HEK293 (cell line): ENCODE data around the gene M1AP.

ENCODE experiments used
- CTCF ChIA-PET: fragments of 350-600 bp; formaldehyde crosslinking; extraction: SDS; loops from one replicate; lab custom pipeline; 2021; ENCODE audit warnings: antibody characterized with exemption; lab: Yijun Ruan, JAX
- POLR2A ChIA-PET: fragments of 300-600 bp; formaldehyde crosslinking; extraction: SDS; loops from one replicate; lab custom pipeline; 2020; ENCODE audit warnings: antibody characterized with exemption, inconsistent platforms; lab: Yijun Ruan, JAX
- H3K27ac ChIP-seq: fragments of 200-500 bp; sonication (Bioruptor generic); 2 replicates; pipeline ENCODE4 v1.5.1; 2014; ENCODE audit warnings: low read depth, low read length, control low read depth, inconsistent platforms; ENCODE audit errors: extremely low read depth
- H3K36me3 ChIP-seq, 2 experiments: fragments of 200-500 bp in 1 of 2; sonication (Bioruptor generic) in 1 of 2; 1 replicate in 1 of 2; 2 replicates in 1 of 2; pipeline ENCODE4 v1.5.1; 2014 to 2017; ENCODE audit warnings: inconsistent platforms in 2 of 2, low read length in 2 of 2; ENCODE audit not compliant: control insufficient read depth in 2 of 2, insufficient read depth in 1 of 2
- H3K4me1 ChIP-seq: fragments of 200-500 bp; sonication (Bioruptor generic); 2 replicates; pipeline ENCODE4 v1.5.1; 2014; ENCODE audit warnings: mild to moderate bottlenecking, low read length, inconsistent platforms; ENCODE audit not compliant: control insufficient read depth, insufficient read depth
- H3K4me3 ChIP-seq: 2 replicates; pipeline ENCODE4 v1.5.1; 2011; ENCODE audit warnings: low read depth, mild to moderate bottlenecking, control low read depth, low read length, moderate library complexity
- H3K9me3 ChIP-seq: fragments of 200-500 bp; sonication (Bioruptor generic); 2 replicates; pipeline ENCODE4 v1.5.1; 2014; ENCODE audit warnings: low read depth, low read length, inconsistent platforms; ENCODE audit not compliant: control insufficient read depth, insufficient read depth
- EGR2 ChIP-seq: fragments of 450-650 bp; formaldehyde crosslinking; IDR thresholded peaks from 2 replicates; pipeline ENCODE4 v1.5.1; 2016; ENCODE audit warnings: low read depth, missing biosample characterization, missing genetic modification characterization
- SCRT1 ChIP-seq: fragments of 450-650 bp; formaldehyde crosslinking; IDR thresholded peaks from 2 replicates; pipeline ENCODE4 v1.5.1; 2016; ENCODE audit warnings: missing biosample characterization, missing genetic modification characterization, borderline replicate concordance
- SCRT2 ChIP-seq: fragments of 450-650 bp; formaldehyde crosslinking; IDR thresholded peaks from 2 replicates; pipeline ENCODE4 v1.5.1; 2016; ENCODE audit warnings: missing biosample characterization, missing genetic modification characterization
- SP3 ChIP-seq: fragments of 450-650 bp; formaldehyde crosslinking; IDR thresholded peaks from 2 replicates; pipeline ENCODE4 v1.5.1; 2016; ENCODE audit warnings: missing biosample characterization, missing genetic modification characterization
- ZBTB10 ChIP-seq: fragments of 450-650 bp; formaldehyde crosslinking; IDR thresholded peaks from 2 replicates; pipeline ENCODE4 v1.5.1; 2016; ENCODE audit warnings: missing biosample characterization, missing genetic modification characterization
- ZBTB17 ChIP-seq: fragments of 450-650 bp; formaldehyde crosslinking; IDR thresholded peaks from 2 replicates; pipeline ENCODE4 v1.5.1; 2016; ENCODE audit warnings: missing biosample characterization, missing genetic modification characterization
- ZNF10 ChIP-seq: fragments of 450-650 bp; formaldehyde crosslinking; IDR thresholded peaks from 2 replicates; pipeline ENCODE4 v1.5.1; 2017; ENCODE audit warnings: missing biosample characterization, missing genetic modification characterization
- ZNF133 ChIP-seq: fragments of 450-650 bp; formaldehyde crosslinking; IDR thresholded peaks from 2 replicates; pipeline ENCODE4 v1.5.1; 2016; ENCODE audit warnings: missing biosample characterization, missing genetic modification characterization
- ZNF148 ChIP-seq: fragments of 450-650 bp; formaldehyde crosslinking; IDR thresholded peaks from 2 replicates; pipeline ENCODE4 v1.5.0; 2017; ENCODE audit warnings: missing biosample characterization, missing genetic modification characterization, borderline replicate concordance
- ZNF214 ChIP-seq: fragments of 450-650 bp; formaldehyde crosslinking; IDR thresholded peaks from 2 replicates; pipeline ENCODE4 v1.5.1; 2017; ENCODE audit warnings: missing biosample characterization, mild to moderate bottlenecking, missing genetic modification characterization, borderline replicate concordance
- ZNF610 ChIP-seq: fragments of 450-650 bp; formaldehyde crosslinking; IDR thresholded peaks from 2 replicates; pipeline ENCODE4 v1.5.1; 2016; ENCODE audit warnings: missing biosample characterization, missing genetic modification characterization, borderline replicate concordance
- ZNF623 ChIP-seq: fragments of 450-650 bp; formaldehyde crosslinking; IDR thresholded peaks from 2 replicates; pipeline ENCODE4 v1.5.1; 2016; ENCODE audit warnings: missing biosample characterization, missing genetic modification characterization
- ZNF654 ChIP-seq: fragments of 450-650 bp; formaldehyde crosslinking; IDR thresholded peaks from 2 replicates; pipeline ENCODE4 v1.5.1; 2016; ENCODE audit warnings: low read depth, missing biosample characterization, missing genetic modification characterization
- ZNF658 ChIP-seq: fragments of 450-650 bp; formaldehyde crosslinking; IDR thresholded peaks from 2 replicates; pipeline ENCODE4; 2016; ENCODE audit warnings: missing biosample characterization, missing genetic modification characterization
- ZNF660 ChIP-seq: fragments of 450-650 bp; IDR thresholded peaks from 2 replicates; pipeline ENCODE4 v1.5.1; 2018; ENCODE audit warnings: missing biosample characterization, mild to moderate bottlenecking, missing genetic modification characterization
- ZXDB ChIP-seq: fragments of 450-650 bp; formaldehyde crosslinking; IDR thresholded peaks from 2 replicates; pipeline ENCODE4 v1.5.1; 2016; ENCODE audit warnings: missing biosample characterization, missing genetic modification characterization
- TF ChIP-seq, protein P1 (sequence below): fragments of 450-650 bp; formaldehyde crosslinking; conservative IDR thresholded peaks from 2 replicates; pipeline ENCODE4 v1.5.1; 2016; ENCODE audit warnings: low read depth, missing biosample characterization, missing genetic modification characterization
- TF ChIP-seq, protein P2 (sequence below): fragments of 450-650 bp; formaldehyde crosslinking; IDR thresholded peaks from 2 replicates; pipeline ENCODE4 v1.5.1; 2016; ENCODE audit warnings: missing biosample characterization, missing genetic modification characterization
- TF ChIP-seq, protein P3 (sequence below): fragments of 450-650 bp; formaldehyde crosslinking; IDR thresholded peaks from 2 replicates; pipeline ENCODE4 v1.5.1; 2016; ENCODE audit warnings: missing biosample characterization, missing genetic modification characterization
- TF ChIP-seq, protein P4 (sequence below): fragments of 450-650 bp; formaldehyde crosslinking; IDR thresholded peaks from 2 replicates; pipeline ENCODE4 v1.5.1; 2016; ENCODE audit warnings: missing biosample characterization, missing genetic modification characterization

M1AP gene

GRCh38 chr2:74691929-74692328 lies 43.8 kb upstream of the M1AP start (continued):
- TF ChIP-seq, protein P1, sequence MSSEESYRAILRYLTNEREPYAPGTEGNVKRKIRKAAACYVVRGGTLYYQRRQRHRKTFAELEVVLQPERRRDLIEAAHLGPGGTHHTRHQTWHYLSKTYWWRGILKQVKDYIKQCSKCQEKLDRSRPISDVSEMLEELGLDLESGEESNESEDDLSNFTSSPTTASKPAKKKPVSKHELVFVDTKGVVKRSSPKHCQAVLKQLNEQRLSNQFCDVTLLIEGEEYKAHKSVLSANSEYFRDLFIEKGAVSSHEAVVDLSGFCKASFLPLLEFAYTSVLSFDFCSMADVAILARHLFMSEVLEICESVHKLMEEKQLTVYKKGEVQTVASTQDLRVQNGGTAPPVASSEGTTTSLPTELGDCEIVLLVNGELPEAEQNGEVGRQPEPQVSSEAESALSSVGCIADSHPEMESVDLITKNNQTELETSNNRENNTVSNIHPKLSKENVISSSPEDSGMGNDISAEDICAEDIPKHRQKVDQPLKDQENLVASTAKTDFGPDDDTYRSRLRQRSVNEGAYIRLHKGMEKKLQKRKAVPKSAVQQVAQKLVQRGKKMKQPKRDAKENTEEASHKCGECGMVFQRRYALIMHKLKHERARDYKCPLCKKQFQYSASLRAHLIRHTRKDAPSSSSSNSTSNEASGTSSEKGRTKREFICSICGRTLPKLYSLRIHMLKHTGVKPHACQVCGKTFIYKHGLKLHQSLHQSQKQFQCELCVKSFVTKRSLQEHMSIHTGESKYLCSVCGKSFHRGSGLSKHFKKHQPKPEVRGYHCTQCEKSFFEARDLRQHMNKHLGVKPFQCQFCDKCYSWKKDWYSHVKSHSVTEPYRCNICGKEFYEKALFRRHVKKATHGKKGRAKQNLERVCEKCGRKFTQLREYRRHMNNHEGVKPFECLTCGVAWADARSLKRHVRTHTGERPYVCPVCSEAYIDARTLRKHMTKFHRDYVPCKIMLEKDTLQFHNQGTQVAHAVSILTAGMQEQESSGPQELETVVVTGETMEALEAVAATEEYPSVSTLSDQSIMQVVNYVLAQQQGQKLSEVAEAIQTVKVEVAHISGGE: no peak
- TF ChIP-seq ZNF148 (no peak), EGR2 (tag by site-specific recombination) (no peak), ZNF658 (tag by site-specific recombination) (no peak), ZNF10 (no peak)

DNA sequence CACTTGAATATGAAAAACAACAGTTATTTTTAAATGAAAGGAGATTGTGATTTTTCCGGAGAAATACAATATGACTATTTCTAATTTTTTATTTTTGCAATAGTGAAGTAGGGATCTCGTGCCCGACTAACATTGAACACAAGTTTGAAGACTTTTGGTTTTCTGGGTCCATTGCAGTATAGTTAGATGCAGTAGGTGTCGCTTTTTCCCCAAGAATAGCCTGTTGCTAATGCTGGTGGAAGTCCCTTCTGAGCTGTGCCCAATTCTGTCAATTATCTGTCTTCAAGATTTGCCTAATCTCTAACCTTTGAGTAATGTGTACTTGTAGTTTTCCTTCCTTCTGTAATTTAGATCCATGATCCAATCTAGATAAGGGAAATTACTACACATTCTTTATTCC lies 42.4 kb upstream of the M1AP start:
- ChIA-PET POLR2A (interaction anchor here (0.6 to 1.0 kb wide), 2 partner anchors 184 to 187 kb away, joined by 3 read pairs; no protein-coding TSS in a partner anchor), CTCF (interaction anchor here (0.6 to 3.0 kb wide), 29 partner anchors 9 to 921 kb away, joined by 3 to 66 read pairs (median 4); no protein-coding TSS in a partner anchor)

DNA sequence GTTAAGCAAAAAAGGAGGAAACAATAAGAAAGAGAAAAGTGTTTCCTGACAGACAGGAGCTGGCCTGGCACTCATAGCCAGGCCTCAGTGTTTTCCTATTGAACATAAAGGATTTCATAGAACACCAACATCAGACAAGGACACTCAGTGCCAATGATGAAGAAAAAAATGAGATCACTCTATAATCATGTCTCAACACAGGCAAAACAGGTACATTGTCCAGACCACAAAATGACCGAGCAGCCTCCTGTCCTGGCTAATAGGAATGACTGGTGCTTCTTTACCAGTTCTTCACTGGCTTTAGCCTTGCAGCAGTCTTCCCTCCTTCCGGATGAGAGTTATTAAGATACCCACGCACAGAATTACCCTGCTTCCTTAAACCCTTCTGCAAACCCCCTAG lies 41.5 kb upstream of the M1AP start:
- CTCF ChIA-PET: interaction anchor here (0.6 to 3.5 kb wide), 5 partner anchors 26 to 919 kb away, joined by 3 to 43 read pairs (median 6); no protein-coding TSS in a partner anchor
- Histone ChIP-seq H3K4me3 (no peak overlapping the region), H3K27ac (no peak overlapping the region), H3K36me3 (no peaks in the 10 kb centered on the region), H3K4me1 (no peaks in the 10 kb centered on the region), H3K9me3 (no peaks in the 10 kb centered on the region)
- POLR2A ChIA-PET: no interaction called here
- TF ChIP-seq ZNF623 (tag by site-specific recombination) (no peak), ZNF610 (no peak), ZBTB17 (no peak), ZNF214 (no peak), ZBTB10 (tag by site-specific recombination) (no peak)
- TF ChIP-seq, protein P2, sequence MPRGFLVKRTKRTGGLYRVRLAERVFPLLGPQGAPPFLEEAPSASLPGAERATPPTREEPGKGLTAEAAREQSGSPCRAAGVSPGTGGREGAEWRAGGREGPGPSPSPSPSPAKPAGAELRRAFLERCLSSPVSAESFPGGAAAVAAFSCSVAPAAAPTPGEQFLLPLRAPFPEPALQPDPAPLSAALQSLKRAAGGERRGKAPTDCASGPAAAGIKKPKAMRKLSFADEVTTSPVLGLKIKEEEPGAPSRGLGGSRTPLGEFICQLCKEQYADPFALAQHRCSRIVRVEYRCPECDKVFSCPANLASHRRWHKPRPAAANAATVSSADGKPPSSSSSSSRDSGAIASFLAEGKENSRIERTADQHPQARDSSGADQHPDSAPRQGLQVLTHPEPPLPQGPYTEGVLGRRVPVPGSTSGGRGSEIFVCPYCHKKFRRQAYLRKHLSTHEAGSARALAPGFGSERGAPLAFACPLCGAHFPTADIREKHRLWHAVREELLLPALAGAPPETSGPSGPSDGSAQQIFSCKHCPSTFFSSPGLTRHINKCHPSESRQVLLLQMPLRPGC (tag by site-specific recombination): no peak

More for the DNA sequence above, 42.4 kb upstream of the M1AP start:
- no peak overlapping the region for H3K27ac ChIP-seq
- TF ChIP-seq ZNF214: no peak
- TF ChIP-seq, protein P3, sequence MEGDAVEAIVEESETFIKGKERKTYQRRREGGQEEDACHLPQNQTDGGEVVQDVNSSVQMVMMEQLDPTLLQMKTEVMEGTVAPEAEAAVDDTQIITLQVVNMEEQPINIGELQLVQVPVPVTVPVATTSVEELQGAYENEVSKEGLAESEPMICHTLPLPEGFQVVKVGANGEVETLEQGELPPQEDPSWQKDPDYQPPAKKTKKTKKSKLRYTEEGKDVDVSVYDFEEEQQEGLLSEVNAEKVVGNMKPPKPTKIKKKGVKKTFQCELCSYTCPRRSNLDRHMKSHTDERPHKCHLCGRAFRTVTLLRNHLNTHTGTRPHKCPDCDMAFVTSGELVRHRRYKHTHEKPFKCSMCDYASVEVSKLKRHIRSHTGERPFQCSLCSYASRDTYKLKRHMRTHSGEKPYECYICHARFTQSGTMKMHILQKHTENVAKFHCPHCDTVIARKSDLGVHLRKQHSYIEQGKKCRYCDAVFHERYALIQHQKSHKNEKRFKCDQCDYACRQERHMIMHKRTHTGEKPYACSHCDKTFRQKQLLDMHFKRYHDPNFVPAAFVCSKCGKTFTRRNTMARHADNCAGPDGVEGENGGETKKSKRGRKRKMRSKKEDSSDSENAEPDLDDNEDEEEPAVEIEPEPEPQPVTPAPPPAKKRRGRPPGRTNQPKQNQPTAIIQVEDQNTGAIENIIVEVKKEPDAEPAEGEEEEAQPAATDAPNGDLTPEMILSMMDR (tag by site-specific recombination): peak; percentile 68; the same call in 1 of the 2 replicates
- peak; percentile 60; the same call in 1 of the 2 replicates for TF ChIP-seq SCRT1 (tag by site-specific recombination)
- TF ChIP-seq, protein P4, sequence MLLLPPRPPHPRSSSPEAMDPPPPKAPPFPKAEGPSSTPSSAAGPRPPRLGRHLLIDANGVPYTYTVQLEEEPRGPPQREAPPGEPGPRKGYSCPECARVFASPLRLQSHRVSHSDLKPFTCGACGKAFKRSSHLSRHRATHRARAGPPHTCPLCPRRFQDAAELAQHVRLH (tag by site-specific recombination): no peak
- no peak for TF ChIP-seq ZNF133 (tag by site-specific recombination)
- TF ChIP-seq ZNF654 (tag by site-specific recombination): peak; percentile 86
- no peak for TF ChIP-seq SP3
- TF ChIP-seq SCRT2: peak; percentile 96
- no peak for TF ChIP-seq ZXDB (tag by site-specific recombination)
- TF ChIP-seq ZNF660 (tag by site-specific recombination): 0 out of 2 replicates have a peak, but pooled peaks have one; percentile 21
- TF ChIP-seq, all 188 proteins: peak for 5
- Histone ChIP-seq H3K4me3 (no peak overlapping the region), H3K9me3 (no peaks in the 10 kb centered on the region), H3K4me1 (no peaks in the 10 kb centered on the region), H3K36me3 (no peaks in the 10 kb centered on the region)
